HT1080 (cell line): ENCODE data around the gene CUX1. TPM values are rescaled to one million over a fixed set of nuclear protein-coding genes. Genes with fewer than 3 reads are reported as not detected.

ENCODE experiments used
- DNase-seq: peaks from one replicate; pipeline ENCODE4 v3.0.0-alpha.2; 2015; ENCODE audit warnings: low read depth
- total RNA-seq: library from RNA; depleted of rRNA; stranded (reverse); fragments of >200 nt; shearing (Covaris generic); gene quantifications from 2 replicates; pipeline ENCODE4 v1.2.3, GENCODE V29; 2014

CUX1 gene
- total RNA-seq, 1 experiment from 2014 or later, result 21.2 TPM

DNA sequence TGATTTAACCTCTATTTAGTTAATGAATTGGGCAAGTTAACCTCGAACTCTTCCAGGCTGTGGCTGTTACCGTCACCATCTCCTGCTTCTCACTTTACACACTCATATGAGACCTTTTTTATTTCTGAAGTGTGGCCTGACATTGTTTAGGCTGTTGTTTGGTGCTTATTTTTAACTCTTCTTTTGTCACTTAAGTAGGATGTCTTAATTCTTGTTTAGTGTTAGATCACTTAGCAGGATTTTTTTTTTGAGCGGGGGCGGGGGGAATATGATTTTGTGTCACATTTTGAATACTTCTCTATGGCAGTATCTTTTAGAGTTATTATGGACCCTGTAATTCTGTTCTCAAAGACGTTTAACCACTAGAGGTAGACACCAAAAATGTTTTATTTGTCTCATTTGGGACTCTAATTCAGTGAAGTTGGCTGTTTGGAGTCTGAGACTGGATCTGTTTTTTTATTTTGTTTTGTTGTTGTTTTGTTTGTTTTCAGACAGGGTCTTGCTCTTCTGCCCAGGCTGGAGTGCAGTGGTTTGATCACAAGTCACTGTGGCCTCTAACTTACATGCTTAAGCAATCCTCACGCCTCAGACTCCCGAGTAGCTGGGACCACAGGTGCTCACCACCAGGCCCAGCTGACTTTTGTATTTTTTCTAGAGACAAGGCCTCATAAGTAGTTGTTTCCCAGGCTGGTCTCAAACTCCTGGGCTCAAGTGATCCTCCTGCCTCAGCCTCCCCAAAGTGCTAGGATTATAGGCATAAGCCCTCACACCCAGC is 73.5 kb downstream of the CUX1 start:
- no peak for DNase-seq

- no peak for DNase-seq
Measured at GRCh38 chr7:101891936-101892640, 74.7 kb downstream of the CUX1 start.

DNA sequence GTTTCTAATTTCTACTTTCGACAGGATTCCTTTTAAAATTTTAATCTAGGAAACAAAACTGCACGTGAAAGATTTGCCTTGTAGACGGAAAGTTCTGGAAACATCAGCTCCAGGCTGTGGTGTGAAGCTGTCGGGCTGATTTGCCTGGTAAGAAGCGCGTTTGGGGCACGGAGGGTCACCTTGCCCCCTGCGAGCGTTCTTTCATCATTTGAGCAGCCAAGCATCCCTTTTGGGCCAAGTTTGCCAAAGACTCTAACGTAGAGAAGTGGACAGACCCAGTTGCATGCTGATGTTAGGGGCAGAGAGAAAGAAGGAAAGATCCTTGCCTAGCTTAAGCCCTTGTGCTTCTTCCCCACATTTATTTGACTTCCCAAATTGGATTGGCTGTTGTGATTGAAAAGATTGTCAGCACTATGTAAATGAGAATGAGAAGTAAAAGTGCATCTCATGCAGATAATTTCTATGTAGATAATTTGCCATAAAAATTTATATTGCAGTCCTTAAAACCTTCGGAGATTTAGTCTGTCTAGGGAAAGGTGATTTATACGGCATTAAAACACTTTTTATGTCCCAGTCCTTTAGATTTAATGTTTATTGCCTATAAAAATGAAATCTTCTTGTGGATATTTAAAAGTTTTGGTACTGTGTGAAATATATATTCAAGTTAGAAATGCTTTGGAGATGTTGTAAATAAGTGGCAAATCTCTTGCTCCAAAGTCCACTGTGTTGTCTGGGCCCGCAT is 76.1 kb downstream of the CUX1 start:
- no peak for DNase-seq

DNA sequence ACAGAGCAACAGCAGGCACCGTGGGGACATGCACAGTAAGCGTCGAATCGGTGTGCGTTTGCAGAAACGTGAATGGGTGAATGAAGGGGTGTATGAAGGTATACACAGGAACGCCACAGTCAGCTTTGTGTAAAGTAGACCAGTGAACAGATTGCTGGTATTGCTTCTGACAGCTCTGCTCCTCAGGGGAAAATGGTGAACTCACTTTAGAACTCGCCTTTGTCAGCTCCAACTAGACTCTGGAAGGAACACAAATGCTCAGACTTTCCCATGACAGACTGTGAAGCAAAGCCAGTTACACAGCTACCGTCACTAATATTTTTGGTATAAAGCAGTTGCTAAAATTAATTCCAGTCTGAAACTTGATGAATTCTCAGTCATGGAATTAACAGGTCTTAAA is 78.9 kb downstream of the CUX1 start:
- no peak for DNase-seq

GRCh38 chr7:101896941-101897340 is 79.5 kb downstream of the CUX1 start:
- no peak for DNase-seq

- DNase-seq, result no peak
Measured at GRCh38 chr7:101898106-101898505, 80.7 kb downstream of the CUX1 start.

DNA sequence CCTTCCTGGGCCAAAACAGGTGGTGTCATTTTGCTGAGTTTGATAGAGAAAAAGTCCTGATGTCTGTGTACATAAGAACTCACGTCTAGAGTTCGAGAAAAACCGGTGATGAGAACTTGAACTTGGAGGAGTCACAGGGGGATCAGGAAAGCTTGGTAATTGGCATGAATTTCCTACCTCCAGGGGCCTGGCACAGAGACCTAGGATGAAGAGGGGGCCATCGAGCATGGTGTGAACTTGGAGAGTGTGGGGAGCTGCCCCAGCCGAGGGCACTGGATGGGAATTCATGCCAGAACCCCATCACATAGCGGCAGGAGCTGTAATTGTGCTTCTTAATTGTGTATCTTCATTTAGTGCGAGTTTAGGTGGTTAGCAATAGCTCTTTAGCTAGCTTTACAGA is 82.2 kb downstream of the CUX1 start:
- DNase-seq, result no peak

- no peak for DNase-seq
Measured at GRCh38 chr7:101900103-101900502, 82.7 kb downstream of the CUX1 start.

DNA sequence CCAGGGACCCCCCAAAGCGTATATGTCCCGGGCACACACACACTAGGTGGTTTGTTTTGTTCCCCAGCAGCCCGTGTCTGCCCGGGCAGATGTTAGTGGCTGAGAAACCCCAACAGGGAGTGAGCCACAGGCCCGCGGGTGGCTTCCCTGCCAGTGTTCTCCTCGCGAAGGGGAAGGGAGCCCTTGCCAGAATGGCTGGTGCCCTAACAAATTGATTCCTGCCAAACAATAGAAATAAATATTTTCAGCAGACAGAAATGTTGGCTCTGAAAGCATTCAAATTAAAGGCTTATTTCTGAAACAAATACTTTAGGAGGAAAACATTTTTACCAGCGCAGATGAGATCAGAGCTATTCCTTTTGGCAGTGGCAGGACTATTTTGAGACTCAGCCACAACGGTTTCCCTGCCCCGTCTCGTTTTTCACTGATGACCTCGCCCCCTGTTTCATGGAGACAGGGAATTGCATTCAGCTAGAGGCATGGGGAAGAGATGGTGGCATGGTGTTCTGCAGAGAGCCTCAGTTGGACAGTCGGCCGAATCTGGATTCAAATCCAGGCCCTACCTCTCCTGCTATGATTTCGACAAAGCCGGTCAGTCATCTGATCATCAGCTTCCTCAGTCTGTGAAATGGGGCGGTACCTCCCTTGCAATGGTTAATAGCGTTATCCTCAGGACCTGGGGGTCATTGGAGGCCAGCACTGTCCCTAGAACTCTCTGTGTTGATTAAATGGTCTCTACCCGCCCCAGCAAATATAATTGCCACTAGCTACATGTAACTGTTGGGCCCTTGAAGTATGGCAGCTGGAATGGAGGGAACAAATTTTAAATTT is 84.5 kb downstream of the CUX1 start:
- no peak for DNase-seq

DNA sequence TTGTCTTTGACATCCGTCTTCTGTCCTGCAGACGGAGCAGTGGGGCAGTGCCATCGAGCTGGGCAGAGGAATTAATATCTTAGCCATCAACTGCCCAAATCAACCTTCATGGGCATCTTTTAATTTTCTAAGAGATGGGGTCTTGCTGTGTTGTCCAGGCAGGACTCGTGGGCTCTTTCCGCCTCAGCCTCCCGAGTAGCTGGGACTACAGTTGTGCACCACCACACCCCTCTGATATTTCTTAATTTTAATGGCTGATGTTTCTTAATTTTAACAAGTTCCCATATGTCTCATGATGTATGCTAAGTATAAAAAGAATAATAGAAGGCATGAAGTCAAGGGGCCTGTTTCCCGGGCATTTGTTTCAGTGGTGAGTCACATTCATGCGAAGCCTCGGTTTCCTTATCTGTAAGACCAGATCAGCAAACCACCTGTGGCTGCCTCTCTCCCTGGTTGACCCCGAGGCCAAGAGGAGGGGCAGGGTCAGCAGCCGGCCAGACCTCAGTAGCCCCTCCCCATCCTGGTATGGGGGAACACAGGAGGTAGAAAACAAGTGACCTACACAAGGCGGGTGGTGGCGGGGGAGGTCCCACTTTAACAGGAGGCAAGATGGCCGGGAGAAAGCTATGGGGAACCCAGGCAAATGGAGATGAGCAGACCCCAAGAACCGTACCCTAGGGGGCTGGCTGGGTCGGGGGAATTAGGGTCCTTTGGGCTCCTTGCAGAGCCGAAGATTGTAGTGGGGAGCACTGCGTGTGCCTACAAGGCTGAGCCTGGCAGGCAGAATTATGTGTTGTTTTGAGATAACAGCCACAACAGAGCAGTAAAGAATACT is 85.5 kb downstream of the CUX1 start:
- DNase-seq, result no peak

DNA sequence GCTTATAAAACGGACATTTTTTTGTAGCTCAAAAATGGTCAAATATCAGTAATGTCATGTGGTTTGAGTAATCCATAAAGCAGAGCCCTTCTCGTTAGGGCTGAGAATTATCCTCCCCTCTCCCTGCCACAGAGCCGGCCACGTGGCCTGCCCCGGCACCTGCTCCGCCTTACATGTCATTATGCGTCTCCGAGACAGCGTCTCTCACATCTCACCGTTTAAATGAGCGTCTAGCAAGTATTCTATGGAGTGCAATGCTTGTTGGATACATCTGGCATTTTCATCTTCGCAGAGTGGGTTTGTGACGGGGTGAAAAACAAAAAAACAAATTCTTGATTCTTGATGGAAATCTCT is 86.1 kb downstream of the CUX1 start:
- no peak for DNase-seq

DNA sequence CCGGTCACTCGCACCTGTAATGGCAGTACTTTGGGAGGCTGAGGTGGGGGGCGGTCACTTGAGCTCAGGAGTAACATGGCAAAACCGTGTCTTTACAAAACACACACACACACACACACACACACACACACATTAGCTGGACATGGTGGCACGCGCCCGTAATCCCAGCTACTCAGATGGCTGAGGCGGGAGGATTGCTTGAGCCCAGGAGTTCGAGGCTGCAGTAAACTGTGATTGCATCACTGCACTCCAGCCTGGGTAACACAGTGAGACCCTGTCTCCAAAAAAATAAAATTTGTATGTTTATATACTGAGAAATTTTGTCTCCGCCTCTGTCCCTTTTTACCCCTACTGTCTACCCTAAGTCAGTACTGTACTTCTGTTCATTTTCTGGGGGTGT is 86.6 kb downstream of the CUX1 start:
- DNase-seq, result no peak

DNA sequence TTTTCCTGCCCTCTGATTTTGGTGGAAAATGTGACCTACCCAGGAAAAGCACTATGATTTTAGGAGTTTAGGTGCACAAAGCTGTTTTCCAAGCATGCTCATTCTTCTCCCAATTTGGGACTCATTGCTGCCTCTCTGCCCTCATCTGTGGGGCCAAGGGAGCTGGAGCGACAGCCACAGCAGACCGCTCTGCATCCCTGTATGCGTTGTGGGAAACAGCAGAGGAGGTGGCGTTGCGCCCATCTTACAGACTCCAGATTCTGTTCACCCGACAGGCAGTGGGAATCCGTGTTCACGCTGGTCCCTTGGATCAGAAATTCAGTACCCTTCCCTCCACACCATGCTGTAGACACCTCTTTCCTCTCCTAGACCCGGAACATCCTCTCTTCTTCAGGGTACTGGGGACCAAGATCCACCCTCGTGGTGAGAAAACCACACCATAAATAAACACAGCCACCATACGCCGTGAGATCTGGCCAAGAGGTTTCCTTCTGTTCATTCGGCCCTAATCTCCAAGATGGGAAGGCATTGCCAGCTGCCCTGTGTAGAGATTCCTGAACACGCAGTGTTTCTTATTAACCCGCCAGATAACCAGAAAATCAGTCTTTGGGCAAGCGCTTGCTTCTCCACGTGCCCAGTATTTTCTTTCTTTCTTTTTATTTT is 87.9 kb downstream of the CUX1 start:
- no peak for DNase-seq

DNA sequence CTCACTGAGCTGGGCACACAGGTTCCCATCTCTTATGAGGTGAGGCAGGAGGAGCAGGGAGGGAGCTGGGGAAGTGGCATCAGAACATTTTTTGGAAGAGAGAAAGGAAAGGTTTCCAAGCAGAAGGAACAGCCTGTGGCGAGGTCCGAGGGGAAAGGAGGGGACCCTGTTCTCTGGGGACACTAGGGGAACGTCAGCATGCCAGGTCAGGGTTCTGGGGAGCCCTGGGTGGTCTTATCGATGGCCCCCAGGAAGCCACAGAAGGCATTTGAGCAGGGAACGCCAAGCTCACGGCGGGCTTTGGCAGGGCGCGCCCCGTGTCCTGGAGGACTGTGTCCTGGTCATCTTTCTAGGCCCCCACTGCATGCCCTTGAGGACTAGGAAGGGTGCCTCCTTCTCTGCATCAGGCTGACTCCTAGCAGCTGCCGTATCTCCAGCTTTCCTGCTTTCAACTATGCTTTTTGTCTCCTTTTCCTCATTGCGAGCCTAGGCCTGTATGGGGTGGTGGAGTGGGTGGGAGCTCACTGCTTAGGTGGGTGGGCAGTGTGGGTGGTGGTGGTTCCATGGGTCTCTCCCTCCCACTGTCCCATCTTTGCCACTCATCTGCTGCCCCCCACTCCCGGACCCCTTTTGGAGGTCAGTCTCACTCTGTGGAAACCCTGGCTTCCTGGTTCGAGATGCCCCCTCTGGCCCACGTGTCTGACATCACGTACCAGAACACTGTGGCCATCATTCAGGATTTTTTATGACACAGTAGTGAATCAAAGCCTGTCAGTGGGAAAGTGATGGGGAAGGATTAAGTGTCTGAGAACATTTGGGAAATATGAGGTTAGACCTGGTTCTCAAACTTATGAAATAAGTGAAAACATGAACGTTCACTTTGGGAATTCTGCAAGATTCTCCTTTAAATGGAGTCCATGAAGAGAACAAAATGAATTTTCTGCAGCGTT is 89.1 kb downstream of the CUX1 start:
- no peak for DNase-seq

GRCh38 chr7:101910991-101911799 is 93.8 kb downstream of the CUX1 start:
- no peak for DNase-seq

GRCh38 chr7:101911800-101912715 is 94.6 kb downstream of the CUX1 start:
- DNase-seq, result no peak

DNA sequence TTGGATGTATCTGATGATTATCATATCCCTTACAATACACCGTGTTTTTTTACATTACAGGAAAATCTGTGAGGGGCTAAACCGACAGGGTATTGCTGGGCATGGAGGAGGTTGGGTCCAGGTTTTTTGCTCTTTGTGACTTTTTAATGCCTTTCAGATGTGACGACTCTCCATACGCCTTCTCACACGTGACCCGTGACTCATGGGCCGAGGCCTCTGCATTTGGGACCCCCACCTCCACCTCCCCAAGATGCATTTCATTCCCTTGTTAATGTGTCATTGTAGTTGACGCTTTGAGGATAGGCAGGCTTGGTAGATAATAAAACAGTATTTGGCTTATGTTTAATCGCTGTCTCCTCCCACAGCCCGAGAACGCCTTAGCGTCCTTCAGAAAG is 95.3 kb downstream of the CUX1 start:
- no peak for DNase-seq
